GM18511 (cell line): ENCODE measurements around the gene ZNF275.
"Not testable (repeated sequence)": the region's sequence is repeated elsewhere in the genome, so short reads cannot be mapped to it uniquely, and the experiment has no call there.

Experiments
- ATAC-seq: cut with Tn5 transposase; IDR thresholded peaks from one replicate; pipeline ENCODE4 v1.9.1; 2021; ENCODE audit warnings: mild to moderate bottlenecking, moderate library complexity; ENCODE audit not compliant: unreplicated experiment

Gene ZNF275

GRCh38 chrX:153386097-153386496 is 52.1 kb downstream of the ZNF275 start:
- no peak for ATAC-seq

GRCh38 chrX:153387345-153387744 is 53.4 kb downstream of the ZNF275 start:
- ATAC-seq: no peak

GRCh38 chrX:153387987-153388721 is 54.2 kb downstream of the ZNF275 start:
- no peak for ATAC-seq

GRCh38 chrX:153388722-153389459 is 54.9 kb downstream of the ZNF275 start:
- ATAC-seq: no peak

DNA sequence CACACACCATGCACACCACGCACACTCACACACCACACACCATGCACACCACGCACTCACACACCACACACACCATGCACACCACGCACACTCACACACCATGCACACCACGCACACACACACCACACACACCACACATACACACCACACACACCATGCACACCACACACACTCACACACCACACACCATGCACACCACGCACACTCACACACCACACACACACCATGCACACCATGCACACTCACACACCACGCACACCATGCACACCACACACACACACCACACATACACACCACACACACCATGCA is 55.5 kb downstream of the ZNF275 start:
- not testable (repeated sequence) for ATAC-seq

DNA sequence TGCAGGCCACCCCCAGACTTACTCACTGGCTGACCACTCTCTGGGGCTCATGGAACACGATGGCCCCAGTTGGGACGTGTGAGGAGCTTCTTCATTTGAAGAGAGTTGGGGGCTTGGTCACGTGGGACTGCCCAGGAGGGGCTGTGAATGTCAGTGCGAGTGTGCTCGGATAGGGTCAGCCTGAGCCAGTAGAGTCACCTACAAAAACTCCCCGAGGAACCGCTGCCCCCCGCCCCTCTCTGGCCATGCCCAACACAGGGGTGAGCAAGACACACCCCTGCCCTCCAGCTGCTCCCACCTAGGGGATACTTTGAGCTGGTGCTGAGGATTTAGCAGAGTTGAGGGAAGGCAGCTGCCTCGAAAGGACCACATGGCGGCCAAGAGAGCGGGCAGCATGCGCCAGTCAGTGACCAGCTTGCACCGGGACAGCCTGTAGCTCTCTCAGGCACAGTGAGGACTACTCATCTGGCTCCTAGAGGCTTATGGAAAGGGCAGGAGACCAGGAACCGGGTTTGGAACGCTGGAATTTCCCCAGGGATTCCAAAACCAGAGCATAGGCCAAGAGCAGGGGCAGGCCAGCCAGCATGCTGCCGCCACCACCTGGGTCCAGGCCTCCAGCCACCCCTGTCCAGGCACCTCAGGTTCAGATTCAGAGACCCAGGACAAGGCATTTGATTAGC is 58.8 kb downstream of the ZNF275 start:
- ATAC-seq: no peak

- ATAC-seq: no peak
These were observed 60.7 kb downstream of the ZNF275 start for GRCh38 chrX:153394612-153395011.

GRCh38 chrX:153395613-153396319 is 61.8 kb downstream of the ZNF275 start:
- ATAC-seq: no peak

DNA sequence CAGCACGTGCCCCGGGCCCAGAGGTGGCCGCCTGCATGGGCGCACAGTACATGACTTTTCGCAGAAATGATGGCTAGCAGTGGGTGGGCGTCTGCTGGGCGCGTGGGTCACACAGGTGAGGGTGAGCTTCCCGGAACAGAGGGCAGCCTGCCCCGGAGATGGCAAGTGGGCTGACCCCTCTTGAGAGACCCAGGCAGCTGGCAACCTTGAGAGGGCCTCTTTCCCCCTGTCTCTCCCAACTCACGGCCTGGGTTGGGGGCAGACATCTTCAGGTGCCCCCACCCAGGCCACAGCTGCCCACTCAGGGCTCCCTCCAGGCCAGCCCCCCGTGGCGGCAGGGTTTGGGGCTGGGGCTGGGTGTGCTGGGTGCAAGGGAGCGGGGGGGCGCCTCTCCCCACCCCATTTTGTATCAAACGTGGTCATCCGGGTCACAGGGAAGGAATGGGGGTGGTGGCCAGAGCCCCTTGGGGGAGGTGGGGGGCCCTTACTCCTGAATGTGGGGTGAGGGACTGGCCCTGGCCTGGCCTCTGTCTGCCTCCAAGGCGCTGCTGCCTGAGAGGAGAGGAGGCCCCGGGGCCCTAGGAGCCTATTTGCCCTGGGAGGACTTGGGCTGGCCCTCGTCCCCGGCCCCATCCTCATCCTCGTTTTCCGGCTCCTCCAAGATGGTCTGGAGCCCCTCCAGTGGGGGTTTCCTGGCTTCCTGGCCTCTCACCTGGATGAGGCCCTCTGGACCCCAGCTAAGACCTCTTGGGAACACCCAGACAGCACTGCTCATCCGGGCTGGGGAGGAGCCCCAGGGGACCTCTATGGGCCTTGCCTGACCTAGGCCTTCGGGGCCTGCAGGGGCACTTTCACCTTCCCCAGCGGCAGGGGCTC is 62.6 kb downstream of the ZNF275 start:
- no peak for ATAC-seq

GRCh38 chrX:153397256-153397960 is 63.5 kb downstream of the ZNF275 start:
- ATAC-seq: no peak

- ATAC-seq: no peak
These were observed 64.5 kb downstream of the ZNF275 start for GRCh38 chrX:153398275-153398960.

- ATAC-seq: no peak
These were observed 66.5 kb downstream of the ZNF275 start for GRCh38 chrX:153400146-153401132.

GRCh38 chrX:153401133-153401764 is 67.3 kb downstream of the ZNF275 start, which contains the start of gene PNMA6E:
Gene PNMA6E, minus strand, starts transcription at chrX:153401350. Its CDS starts 2,501 bp downstream, at chrX:153398849.
- ATAC-seq: no peak
